Stimulated activated CD8-positive, alpha-beta memory T cell treated with anti-CD3 and anti-CD28 coated beads, Interleukin-4, amount 100 ng/mL, for 1 hour (primary cell): ENCODE measurements around the gene CIZ1.
"Not testable (repeated sequence)": the region's sequence is repeated elsewhere in the genome, so short reads cannot be mapped to it uniquely, and the experiment has no call there.

Experiments
- DNase-seq, 2 donors: peaks; one replicate each; pipeline ENCODE4 v3.0.0-alpha.2; 2020; ENCODE audit warnings: low read depth in 2 of 2, low spot score in 1 of 2

Gene CIZ1

GRCh38 chr9:128191406-128192046, at the start of gene CIZ1:
TSS of gene CIZ1 (minus strand) at chr9:128191572. CDS start at chr9:128190857, 715 bp downstream.
- peak; percentile 52 for DNase-seq

- DNase-seq: no peak
Observed at GRCh38 chr9:128233817-128234406, 42.5 kb upstream of the CIZ1 start.

GRCh38 chr9:128232528-128233428, 41.4 kb upstream of the CIZ1 start:
- DNase-seq: no peak

GRCh38 chr9:128231638-128232527, 40.5 kb upstream of the CIZ1 start:
- DNase-seq: no peak

GRCh38 chr9:128230897-128231296, 39.5 kb upstream of the CIZ1 start:
- not testable (repeated sequence) for DNase-seq

DNA sequence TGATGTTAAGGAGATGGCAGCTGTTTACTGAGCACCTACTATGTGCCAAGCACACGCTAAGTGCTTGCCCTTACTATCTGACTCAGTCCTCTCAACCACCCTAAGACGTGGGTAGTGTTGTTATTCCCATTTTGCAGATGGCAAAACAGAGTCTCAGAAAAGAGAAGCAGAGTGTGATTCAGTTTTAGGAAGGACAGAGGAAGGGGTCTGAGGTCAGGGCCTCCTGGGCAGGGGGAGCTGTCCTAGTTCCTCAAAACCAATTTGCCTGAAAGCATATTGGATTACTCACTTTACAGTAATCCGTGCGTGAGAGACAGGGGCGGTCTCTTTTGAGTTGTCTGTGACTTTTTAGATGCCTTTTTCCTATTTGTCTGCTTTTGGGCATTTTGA, 35.0 kb upstream of the CIZ1 start:
- no peak for DNase-seq

DNA sequence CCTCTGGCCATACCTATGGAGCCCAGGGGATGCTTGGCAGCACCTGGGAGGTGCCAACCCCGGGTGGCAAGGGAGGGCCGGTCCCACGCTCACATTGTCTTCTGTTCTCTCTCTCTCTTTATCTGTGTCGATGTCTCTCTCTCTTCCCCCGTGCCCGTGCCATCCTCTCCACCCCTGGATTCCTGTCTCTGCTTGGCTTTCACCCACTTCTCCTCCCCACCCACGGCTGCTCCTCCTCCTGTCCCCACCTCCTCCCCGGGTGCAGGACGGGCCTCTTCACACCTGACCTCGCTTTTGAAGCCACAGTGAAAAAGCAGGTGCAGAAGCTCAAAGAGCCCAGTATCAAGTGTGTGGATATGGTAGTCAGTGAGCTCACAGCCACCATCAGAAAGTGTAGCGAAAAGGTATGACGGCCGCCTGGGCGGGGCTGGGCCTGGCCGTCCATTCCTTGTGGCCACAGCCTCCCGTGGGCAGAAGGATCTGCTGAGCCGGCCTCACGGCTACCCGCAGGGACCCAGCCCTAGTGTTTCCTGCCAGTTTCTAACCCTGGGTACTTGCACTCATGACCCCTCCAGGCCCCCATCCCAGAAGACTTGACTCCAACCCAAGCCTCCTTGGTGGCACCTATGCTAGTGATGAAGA, 34.5 kb upstream of the CIZ1 start:
- no peak for DNase-seq

DNA sequence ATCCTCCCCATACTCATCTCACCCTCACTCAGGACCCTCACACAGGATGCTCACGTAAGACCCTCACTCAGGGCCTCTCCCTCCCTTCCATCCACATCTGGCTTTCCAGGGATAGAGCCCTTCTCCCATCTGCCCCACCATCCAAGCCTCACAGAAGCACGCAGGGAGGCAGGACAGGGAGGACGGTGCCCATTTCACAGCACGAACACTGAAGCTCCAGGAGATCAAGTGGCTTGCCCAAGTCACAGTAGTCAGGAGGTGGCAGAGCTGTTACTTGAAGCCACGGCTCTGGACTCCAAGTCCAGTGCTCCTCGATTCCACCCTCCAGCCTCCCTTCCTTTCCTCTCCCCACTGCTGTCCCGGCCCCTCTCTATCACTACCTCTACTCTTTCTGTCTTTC, 33.5 kb upstream of the CIZ1 start:
- DNase-seq: no peak

GRCh38 chr9:128222880-128223670, 31.7 kb upstream of the CIZ1 start:
- DNase-seq: no peak

- no peak for DNase-seq
Observed at GRCh38 chr9:128222026-128222425, 30.7 kb upstream of the CIZ1 start.

- no peak for DNase-seq
Observed at GRCh38 chr9:128219831-128220230, 28.5 kb upstream of the CIZ1 start.

GRCh38 chr9:128218518-128219389, 27.4 kb upstream of the CIZ1 start:
- peak; percentile 67 to 81 for DNase-seq

GRCh38 chr9:128218172-128218517, 26.8 kb upstream of the CIZ1 start:
- no peak for DNase-seq

- no peak for DNase-seq
Observed at GRCh38 chr9:128216781-128217553, 25.6 kb upstream of the CIZ1 start.

DNA sequence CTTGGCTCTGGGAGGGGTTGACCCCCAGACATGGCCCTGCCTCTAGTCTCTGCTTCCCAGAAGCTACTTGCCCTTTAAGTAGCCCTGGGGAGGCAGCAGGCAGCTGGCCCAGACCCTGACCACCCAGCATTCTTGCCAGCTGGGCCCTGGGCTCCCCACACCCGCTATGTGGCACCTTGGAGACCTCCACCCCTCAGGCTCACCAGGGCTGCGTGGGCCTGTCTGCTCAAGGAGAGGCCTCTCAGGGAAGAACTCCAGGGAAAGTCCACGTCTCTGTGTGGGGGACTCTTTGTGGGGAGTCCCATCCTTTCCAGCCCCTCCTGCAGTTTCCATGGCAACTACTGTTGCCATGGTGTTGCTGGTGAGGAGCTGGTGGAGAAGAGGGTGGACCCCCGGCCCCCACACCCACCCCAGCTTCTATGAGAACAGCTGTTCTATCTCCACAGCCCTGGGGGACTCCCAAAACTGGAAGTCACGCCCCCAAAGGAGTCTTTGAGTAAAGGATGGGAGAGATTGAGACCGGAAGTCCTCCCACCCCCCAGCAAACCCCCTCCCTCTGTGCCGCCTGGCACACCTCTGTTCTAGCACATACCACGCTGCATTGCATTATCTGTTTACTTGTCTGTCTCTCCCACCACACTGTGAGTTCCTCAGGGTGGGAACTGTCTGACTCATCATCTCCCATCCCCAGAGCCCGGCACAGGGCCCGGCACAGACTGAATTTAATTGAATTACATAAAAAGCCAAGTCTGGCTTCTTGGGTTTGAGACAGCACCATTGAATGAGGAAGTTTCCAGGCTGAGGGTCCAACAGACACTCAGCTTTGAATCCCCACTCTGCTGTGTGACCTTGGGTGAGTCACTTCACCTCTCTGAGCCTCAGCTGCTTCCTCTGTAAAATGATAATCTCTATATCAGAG, 24.4 kb upstream of the CIZ1 start:
- no peak for DNase-seq

- no peak for DNase-seq
Observed at GRCh38 chr9:128214571-128215490, 23.5 kb upstream of the CIZ1 start.
